Measurements from ENCODE around the gene ANO1. TPM values are rescaled to one million over a fixed set of nuclear protein-coding genes. Genes with fewer than 3 reads are reported as not detected.

The ANO1 gene
- total RNA-seq, 4 donors from 2014 or later, result 22.5 to 57.6 (median 41.4) TPM

GRCh38 chr11:70031631-70032469 lies 46.3 kb upstream of the ANO1 start:
- Histone ChIP-seq H3K27me3 (peaks cover 13% of the 10 kb centered on the region), H3K4me3 (no peak overlapping the region), H3K9me3 (peaks cover 0 to under 1% (median 0%) of the 10 kb centered on the region in 3 donors), H3K4me1 (no peaks in the 10 kb centered on the region), H3K27ac (no peak overlapping the region), H3K36me3 (no peaks in the 10 kb centered on the region)
- no peak for ATAC-seq
- TF ChIP-seq EP300 (IDR thresholded peaks at IDR 0.05) (no peak), POLR2A (IDR thresholded peaks at IDR 0.05) (no peak), POLR2AphosphoS5 (IDR thresholded peaks at IDR 0.05) (no peak)
- TF ChIP-seq, protein P1, sequence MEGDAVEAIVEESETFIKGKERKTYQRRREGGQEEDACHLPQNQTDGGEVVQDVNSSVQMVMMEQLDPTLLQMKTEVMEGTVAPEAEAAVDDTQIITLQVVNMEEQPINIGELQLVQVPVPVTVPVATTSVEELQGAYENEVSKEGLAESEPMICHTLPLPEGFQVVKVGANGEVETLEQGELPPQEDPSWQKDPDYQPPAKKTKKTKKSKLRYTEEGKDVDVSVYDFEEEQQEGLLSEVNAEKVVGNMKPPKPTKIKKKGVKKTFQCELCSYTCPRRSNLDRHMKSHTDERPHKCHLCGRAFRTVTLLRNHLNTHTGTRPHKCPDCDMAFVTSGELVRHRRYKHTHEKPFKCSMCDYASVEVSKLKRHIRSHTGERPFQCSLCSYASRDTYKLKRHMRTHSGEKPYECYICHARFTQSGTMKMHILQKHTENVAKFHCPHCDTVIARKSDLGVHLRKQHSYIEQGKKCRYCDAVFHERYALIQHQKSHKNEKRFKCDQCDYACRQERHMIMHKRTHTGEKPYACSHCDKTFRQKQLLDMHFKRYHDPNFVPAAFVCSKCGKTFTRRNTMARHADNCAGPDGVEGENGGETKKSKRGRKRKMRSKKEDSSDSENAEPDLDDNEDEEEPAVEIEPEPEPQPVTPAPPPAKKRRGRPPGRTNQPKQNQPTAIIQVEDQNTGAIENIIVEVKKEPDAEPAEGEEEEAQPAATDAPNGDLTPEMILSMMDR (IDR thresholded peaks at IDR 0.05), result no peak
- WGBS, 2 donors (ENCODE audit: low coverage in 1 of 2), result 83% methylated on average over 3 of the region's 18 CpGs; no CpG with 5 or more reads in 1 of the 2 donors

- WGBS, 2 donors (ENCODE audit: low coverage in 1 of 2), result 74 to 94% methylated on average over 4 to 6 of the region's 6 CpGs
- ATAC-seq, result no peak
- Histone ChIP-seq H3K27ac (no peak overlapping the region), H3K36me3 (no peaks in the 10 kb centered on the region), H3K9me3 (peaks cover 0 to 7% (median 0%) of the 10 kb centered on the region in 3 donors), H3K4me1 (no peaks in the 10 kb centered on the region), H3K4me3 (no peak overlapping the region), H3K27me3 (peaks cover 16% of the 10 kb centered on the region)
- TF ChIP-seq POLR2AphosphoS5 (IDR thresholded peaks at IDR 0.05) (no peak), EP300 (IDR thresholded peaks at IDR 0.05) (no peak), POLR2A (IDR thresholded peaks at IDR 0.05) (no peak)
- TF ChIP-seq, protein P1 (IDR thresholded peaks at IDR 0.05), result no peak
Observed at GRCh38 chr11:70032470-70032795, 45.7 kb upstream of the ANO1 start.

GRCh38 chr11:70032943-70033710 lies 45.0 kb upstream of the ANO1 start:
- H3K36me3 ChIP-seq, result no peaks in the 10 kb centered on the region
- no peak overlapping the region for H3K27ac ChIP-seq
- TF ChIP-seq EP300 (IDR thresholded peaks at IDR 0.05) (no peak), POLR2A (IDR thresholded peaks at IDR 0.05) (no peak), POLR2AphosphoS5 (IDR thresholded peaks at IDR 0.05) (no peak)
- TF ChIP-seq, protein P1 (IDR thresholded peaks at IDR 0.05), result no peak
- H3K9me3 ChIP-seq, result peaks cover 0 to 14% (median 0%) of the 10 kb centered on the region in 3 donors
- no peaks in the 10 kb centered on the region for H3K4me1 ChIP-seq
- no peak for ATAC-seq
- no peak overlapping the region for H3K4me3 ChIP-seq
- peaks cover 19% of the 10 kb centered on the region for H3K27me3 ChIP-seq
- 84 to 88% methylated on average over 12 to 15 of the region's 19 CpGs for WGBS, 2 donors (ENCODE audit: low coverage in 1 of 2)

DNA sequence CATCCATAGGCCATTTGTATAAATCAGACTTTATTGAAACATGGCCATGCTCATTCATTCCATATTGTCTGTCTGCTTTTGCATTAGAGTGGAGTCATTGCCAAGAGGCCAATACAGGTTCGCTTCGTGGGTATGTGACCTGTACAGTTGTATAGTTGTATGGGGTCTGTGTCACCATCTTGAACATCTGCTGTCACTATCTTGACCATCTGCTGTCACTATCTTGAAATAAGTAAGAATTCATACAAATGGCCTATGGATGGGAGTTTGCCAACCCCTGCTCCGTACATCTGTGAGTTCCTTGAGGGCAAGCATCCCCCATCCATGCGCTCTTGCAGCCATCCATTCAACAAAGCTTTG lies 44.4 kb upstream of the ANO1 start:
- H3K27ac ChIP-seq, result no peak overlapping the region
- ATAC-seq, result no peak
- H3K4me1 ChIP-seq, result no peaks in the 10 kb centered on the region
- H3K4me3 ChIP-seq, result no peak overlapping the region
- H3K27me3 ChIP-seq, result peaks cover 19% of the 10 kb centered on the region
- no peaks in the 10 kb centered on the region for H3K36me3 ChIP-seq
- whole genome bisulfite sequencing, 2 donors (ENCODE audit: low coverage in 1 of 2), result 83 to 91% methylated on average over 4 of the region's 4 CpGs
- TF ChIP-seq EP300 (IDR thresholded peaks at IDR 0.05), result no peak
- TF ChIP-seq POLR2AphosphoS5 (IDR thresholded peaks at IDR 0.05), result no peak
- no peak for TF ChIP-seq POLR2A (IDR thresholded peaks at IDR 0.05)
- TF ChIP-seq, protein P1 (IDR thresholded peaks at IDR 0.05), result no peak
- peaks cover 0 to 19% (median 0%) of the 10 kb centered on the region in 3 donors for H3K9me3 ChIP-seq
